ENCODE data around the gene LZTR1. TPM values are rescaled to one million over a fixed set of nuclear protein-coding genes. Genes with fewer than 3 reads are reported as not detected.
A peak's percentile ranks its signal among the peaks of the same experiment; 100 is the strongest.

The LZTR1 gene
- total and polyA plus RNA-seq, 10 donors: 21.9 to 76.2 (median 54.2) TPM

DNA sequence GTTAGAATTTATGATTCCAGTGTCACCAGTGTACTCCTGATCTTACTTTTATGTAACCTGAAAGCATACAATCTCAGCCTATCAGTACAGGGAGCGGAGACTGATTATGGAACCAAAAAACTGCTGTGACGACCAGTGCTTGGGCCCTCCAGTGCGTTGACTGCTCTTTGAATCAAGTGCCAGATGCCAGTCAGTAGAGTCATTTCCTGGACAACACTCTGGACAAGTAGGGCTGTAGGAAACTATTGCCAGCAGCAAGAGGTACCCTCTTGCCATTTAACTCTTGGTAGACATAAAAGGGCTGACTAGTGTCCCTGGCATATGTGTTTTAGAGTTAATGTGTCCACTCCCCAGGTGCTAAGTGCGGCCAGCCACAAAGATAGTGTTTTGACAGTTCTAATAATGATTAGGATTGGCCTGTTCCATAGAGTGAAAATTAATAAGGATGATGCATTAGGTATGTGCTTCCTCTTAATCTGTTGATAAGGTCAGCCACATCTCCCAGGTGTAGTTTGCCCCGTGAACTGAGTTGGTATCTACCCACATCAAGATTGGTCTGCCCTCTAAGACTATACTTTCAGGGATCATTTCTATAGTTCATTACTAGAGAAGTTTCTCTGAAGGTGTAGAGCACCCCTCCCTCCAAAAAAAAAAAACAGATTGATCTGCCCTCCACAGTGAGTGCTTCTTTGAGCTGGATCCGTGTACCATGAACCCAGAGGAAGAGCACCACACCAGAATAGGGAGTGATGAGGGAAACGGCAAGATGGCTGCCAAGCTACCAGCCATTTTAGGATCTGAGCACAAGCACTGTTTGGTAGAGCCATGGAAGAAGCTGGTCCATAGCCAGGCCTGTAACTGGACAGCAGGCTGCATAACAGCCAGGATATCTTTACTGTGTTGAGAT lies 35.8 kb upstream of the LZTR1 start:
- TF ChIP-seq POLR2AphosphoS5 (IDR thresholded peaks at IDR 0.05) (no peak), POLR2A (IDR thresholded peaks at IDR 0.05) (no peak)
- TF ChIP-seq, protein P1, sequence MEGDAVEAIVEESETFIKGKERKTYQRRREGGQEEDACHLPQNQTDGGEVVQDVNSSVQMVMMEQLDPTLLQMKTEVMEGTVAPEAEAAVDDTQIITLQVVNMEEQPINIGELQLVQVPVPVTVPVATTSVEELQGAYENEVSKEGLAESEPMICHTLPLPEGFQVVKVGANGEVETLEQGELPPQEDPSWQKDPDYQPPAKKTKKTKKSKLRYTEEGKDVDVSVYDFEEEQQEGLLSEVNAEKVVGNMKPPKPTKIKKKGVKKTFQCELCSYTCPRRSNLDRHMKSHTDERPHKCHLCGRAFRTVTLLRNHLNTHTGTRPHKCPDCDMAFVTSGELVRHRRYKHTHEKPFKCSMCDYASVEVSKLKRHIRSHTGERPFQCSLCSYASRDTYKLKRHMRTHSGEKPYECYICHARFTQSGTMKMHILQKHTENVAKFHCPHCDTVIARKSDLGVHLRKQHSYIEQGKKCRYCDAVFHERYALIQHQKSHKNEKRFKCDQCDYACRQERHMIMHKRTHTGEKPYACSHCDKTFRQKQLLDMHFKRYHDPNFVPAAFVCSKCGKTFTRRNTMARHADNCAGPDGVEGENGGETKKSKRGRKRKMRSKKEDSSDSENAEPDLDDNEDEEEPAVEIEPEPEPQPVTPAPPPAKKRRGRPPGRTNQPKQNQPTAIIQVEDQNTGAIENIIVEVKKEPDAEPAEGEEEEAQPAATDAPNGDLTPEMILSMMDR (IDR thresholded peaks at IDR 0.05 in 8 of 11, conservative IDR thresholded peaks at IDR 0.05 in 3 of 11): no peak
- peaks cover 4 to 80% (median 39%) of the 10 kb centered on the region in 6 donors for H3K4me1 ChIP-seq
- no peak overlapping the region for H3K4me3 ChIP-seq
- peaks cover 0 to 61% (median 22%) of the 10 kb centered on the region in 6 donors for H3K36me3 ChIP-seq
- 76 to 84% (median 84%) methylated on average over 7 of the region's 7 CpGs for WGBS, 5 donors
- no peak overlapping the region for H3K27ac ChIP-seq
- intact Hi-C loops (cut with DNase I; ENCODE audit: low total_unique reads): no loop called here
- DNase-seq: no peak
- H3K27me3 ChIP-seq (replicated peaks in 1 of 7): no peaks in the 10 kb centered on the region
- no peaks in the 10 kb centered on the region for H3K9me3 ChIP-seq

DNA sequence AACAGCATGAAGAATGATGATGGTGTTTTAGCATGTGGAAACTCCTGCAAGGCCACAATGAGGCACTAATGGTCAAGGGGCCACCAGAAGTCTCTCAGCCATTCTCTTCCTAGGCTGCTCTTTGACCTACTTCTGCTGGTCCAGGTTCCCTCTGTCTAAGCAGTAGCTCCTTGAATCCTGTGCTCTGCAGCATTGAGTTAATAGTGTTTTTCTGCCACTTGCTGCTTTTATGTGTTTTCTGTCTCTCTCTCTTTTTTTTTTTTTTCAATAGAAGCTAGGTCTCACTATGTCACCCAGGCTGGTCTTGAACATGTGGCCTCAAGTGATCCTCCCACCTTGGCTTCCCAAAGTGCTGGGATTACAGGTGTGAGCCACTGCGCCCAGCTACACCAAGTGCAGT lies 35.1 kb upstream of the LZTR1 start:
- no peak overlapping the region for H3K27ac ChIP-seq
- peaks cover 0 to 75% (median 35%) of the 10 kb centered on the region in 6 donors for H3K4me1 ChIP-seq
- intact Hi-C loops (cut with DNase I; ENCODE audit: low total_unique reads): no loop called here
- TF ChIP-seq POLR2A (IDR thresholded peaks at IDR 0.05): no peak
- TF ChIP-seq, protein P1 (IDR thresholded peaks at IDR 0.05 in 8 of 11, conservative IDR thresholded peaks at IDR 0.05 in 3 of 11): no peak
- no peak for TF ChIP-seq POLR2AphosphoS5 (IDR thresholded peaks at IDR 0.05)
- no peak overlapping the region for H3K4me3 ChIP-seq
- WGBS, 5 donors: 96 to 100% (median 100%) methylated on average over 1 of the region's 1 CpG
- H3K9me3 ChIP-seq: no peaks in the 10 kb centered on the region
- H3K36me3 ChIP-seq: peaks cover 0 to 68% (median 28%) of the 10 kb centered on the region in 6 donors
- peak; percentile 9 for DNase-seq
- no peaks in the 10 kb centered on the region for H3K27me3 ChIP-seq (replicated peaks in 1 of 7)

DNA sequence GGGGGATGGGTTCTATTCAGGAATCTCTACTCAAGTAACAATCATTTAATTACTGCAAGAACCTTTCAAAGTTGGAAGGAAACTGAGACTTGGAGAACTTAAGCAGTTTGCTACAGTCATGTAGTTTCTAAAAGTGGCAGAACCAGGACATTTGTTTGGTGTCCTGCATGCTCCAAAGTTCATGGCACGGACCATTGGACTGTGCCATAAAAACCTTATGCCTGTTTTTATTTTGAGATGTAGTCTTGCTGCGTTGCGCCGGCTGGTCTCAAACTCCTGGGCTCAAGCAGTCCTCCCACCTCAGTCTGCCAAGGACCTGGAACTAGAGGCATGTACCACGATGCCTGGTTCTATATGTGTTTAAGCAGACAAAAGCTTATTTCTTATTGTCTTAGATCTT lies 33.6 kb upstream of the LZTR1 start:
- intact Hi-C loops (cut with DNase I; ENCODE audit: low total_unique reads): no loop called here
- Histone ChIP-seq H3K4me1 (peaks cover 0 to 60% (median 21%) of the 10 kb centered on the region in 6 donors), H3K9me3 (no peaks in the 10 kb centered on the region), H3K27me3 (replicated peaks in 1 of 7) (no peaks in the 10 kb centered on the region), H3K36me3 (peaks cover 0 to 78% (median 39%) of the 10 kb centered on the region in 6 donors), H3K4me3 (no peak overlapping the region), H3K27ac (no peak overlapping the region)
- no peak for DNase-seq
- TF ChIP-seq POLR2A (IDR thresholded peaks at IDR 0.05): no peak
- TF ChIP-seq, protein P1 (IDR thresholded peaks at IDR 0.05 in 8 of 11, conservative IDR thresholded peaks at IDR 0.05 in 3 of 11): no peak
- no peak for TF ChIP-seq POLR2AphosphoS5 (IDR thresholded peaks at IDR 0.05)
- WGBS, 5 donors: 80 to 96% (median 90%) methylated on average over 5 of the region's 5 CpGs

DNA sequence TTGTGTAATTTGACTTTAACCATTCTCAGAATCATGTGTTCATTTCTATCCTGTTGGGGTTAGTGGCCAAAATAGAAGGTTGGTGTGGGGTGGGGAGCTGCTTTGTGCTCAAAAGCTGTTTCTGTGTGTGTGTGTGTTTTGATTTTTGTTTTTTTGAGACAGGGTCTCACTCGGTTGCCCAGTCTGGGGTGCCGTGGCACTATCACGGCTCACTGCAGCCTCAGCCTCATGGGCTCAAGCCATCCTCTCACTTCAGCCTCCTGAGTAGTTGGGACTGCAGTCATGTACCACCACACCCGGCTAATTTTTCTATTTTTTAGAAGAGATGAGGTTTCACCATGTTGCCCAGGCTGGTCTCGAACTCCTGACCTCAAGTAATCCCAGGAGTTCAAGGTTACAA lies 33.1 kb upstream of the LZTR1 start:
- intact Hi-C loops (cut with DNase I; ENCODE audit: low total_unique reads): no loop called here
- Histone ChIP-seq H3K4me1 (peaks cover 0 to 55% (median 18%) of the 10 kb centered on the region in 6 donors), H3K9me3 (no peaks in the 10 kb centered on the region), H3K27ac (no peak overlapping the region), H3K4me3 (no peak overlapping the region), H3K27me3 (replicated peaks in 1 of 7) (no peaks in the 10 kb centered on the region), H3K36me3 (peaks cover 0 to 84% (median 41%) of the 10 kb centered on the region in 6 donors)
- DNase-seq: no peak
- 84 to 95% (median 91%) methylated on average over 5 of the region's 5 CpGs for WGBS, 5 donors
- TF ChIP-seq POLR2A (IDR thresholded peaks at IDR 0.05): no peak
- no peak for TF ChIP-seq POLR2AphosphoS5 (IDR thresholded peaks at IDR 0.05)
- TF ChIP-seq, protein P1 (IDR thresholded peaks at IDR 0.05 in 8 of 11, conservative IDR thresholded peaks at IDR 0.05 in 3 of 11): no peak

Measured in spleen (tissue), 11 donors.